ENCODE measurements around the gene ARHGAP42. TPM values are rescaled to one million over a fixed set of nuclear protein-coding genes. Genes with fewer than 3 reads are reported as not detected.

Gene ARHGAP42
- total RNA-seq, 1 experiment from 2014 or later, result 7.1 TPM

- BruUV-seq (replicated peaks), result no TSS peak
- 0 out of 2 replicates have a peak overlapping the region, but pooled peaks have one; percentile 5 for H3K27ac ChIP-seq (ENCODE audit: low read length)
- intact Hi-C loops (cut with micrococcal nuclease; ENCODE audit: unreplicated experiment), result no loop called here
- no peaks in the 10 kb centered on the region for H3K27me3 ChIP-seq (ENCODE audit: control insufficient read depth, insufficient read depth, low read length)
- in situ Hi-C loops (cut with HindIII; ENCODE audit: low pct_unique_long_range_greater_than_20kb, low sequenced_read_pairs), result no loop called here
- H3K4me3 ChIP-seq (ENCODE audit: low read depth in 2 of 2, low read length in 2 of 2), result no peak overlapping the region
- H3K4me1 ChIP-seq (ENCODE audit: control insufficient read depth, insufficient read depth, low read length), result peaks cover 16% of the 10 kb centered on the region
- DNase-seq (ENCODE audit: low read depth, low spot score) (no peak), ATAC-seq (no peak)
- CTCF ChIA-PET, result no interaction called here
- TF ChIP-seq TCF7L2 (IDR thresholded peaks at IDR 0.05; ENCODE audit: low read depth, low read length), result no peak
- TF ChIP-seq REST (IDR thresholded peaks at IDR 0.05; ENCODE audit: insufficient read depth in 1 of 2, low read depth in 2 of 2, low read length in 1 of 2), result no peak
- no peak for TF ChIP-seq POLR2AphosphoS5 (IDR thresholded peaks at IDR 0.05; ENCODE audit: low read depth, low read length)
- TF ChIP-seq SIN3A (IDR thresholded peaks at IDR 0.05; ENCODE audit: borderline replicate concordance, insufficient read depth, low read depth, low read length), result no peak
- TF ChIP-seq, protein P1, sequence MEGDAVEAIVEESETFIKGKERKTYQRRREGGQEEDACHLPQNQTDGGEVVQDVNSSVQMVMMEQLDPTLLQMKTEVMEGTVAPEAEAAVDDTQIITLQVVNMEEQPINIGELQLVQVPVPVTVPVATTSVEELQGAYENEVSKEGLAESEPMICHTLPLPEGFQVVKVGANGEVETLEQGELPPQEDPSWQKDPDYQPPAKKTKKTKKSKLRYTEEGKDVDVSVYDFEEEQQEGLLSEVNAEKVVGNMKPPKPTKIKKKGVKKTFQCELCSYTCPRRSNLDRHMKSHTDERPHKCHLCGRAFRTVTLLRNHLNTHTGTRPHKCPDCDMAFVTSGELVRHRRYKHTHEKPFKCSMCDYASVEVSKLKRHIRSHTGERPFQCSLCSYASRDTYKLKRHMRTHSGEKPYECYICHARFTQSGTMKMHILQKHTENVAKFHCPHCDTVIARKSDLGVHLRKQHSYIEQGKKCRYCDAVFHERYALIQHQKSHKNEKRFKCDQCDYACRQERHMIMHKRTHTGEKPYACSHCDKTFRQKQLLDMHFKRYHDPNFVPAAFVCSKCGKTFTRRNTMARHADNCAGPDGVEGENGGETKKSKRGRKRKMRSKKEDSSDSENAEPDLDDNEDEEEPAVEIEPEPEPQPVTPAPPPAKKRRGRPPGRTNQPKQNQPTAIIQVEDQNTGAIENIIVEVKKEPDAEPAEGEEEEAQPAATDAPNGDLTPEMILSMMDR (IDR thresholded peaks at IDR 0.05), result no peak
- no peaks in the 10 kb centered on the region for H3K9me3 ChIP-seq (ENCODE audit: control insufficient read depth, insufficient read depth, low read depth, low read length)
- POLR2A ChIA-PET, result interaction anchor here (0.6 kb wide), 1 partner anchor 26 kb away, joined by 11 read pairs; no protein-coding TSS in a partner anchor
- H3K36me3 ChIP-seq (ENCODE audit: control insufficient read depth, insufficient read depth, low read length), result no peaks in the 10 kb centered on the region
Measured at GRCh38 chr11:100715165-100715761, 28.2 kb downstream of the ARHGAP42 start.

DNA sequence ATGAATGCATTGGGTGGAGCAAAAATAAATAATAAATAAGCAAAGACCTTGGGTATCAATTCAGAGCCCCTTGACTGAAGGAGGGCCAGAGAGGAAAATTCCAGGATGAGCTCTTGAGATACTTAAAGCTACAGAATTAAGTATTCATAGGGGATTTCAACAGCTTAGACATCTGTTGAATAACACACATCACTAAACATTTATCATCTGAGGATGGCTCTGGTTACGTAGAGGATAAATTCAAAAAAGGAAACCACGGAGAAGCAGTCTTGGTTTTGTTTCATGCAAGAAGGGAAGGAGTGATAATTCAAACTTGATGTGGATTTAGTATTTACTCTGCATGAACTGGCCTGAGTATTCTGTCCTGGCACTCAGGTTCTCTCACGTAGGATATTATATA is 29.8 kb downstream of the ARHGAP42 start:
- DNase-seq (ENCODE audit: low read depth, low spot score) (no peak), ATAC-seq (no peak)
- in situ Hi-C loops (cut with HindIII; ENCODE audit: low pct_unique_long_range_greater_than_20kb, low sequenced_read_pairs) (no loop called here), intact Hi-C loops (cut with micrococcal nuclease; ENCODE audit: unreplicated experiment) (no loop called here)
- Histone ChIP-seq H3K4me3 (ENCODE audit: low read depth in 2 of 2, low read length in 2 of 2) (no peak overlapping the region), H3K27me3 (ENCODE audit: control insufficient read depth, insufficient read depth, low read length) (no peaks in the 10 kb centered on the region), H3K36me3 (ENCODE audit: control insufficient read depth, insufficient read depth, low read length) (no peaks in the 10 kb centered on the region), H3K27ac (ENCODE audit: low read length) (no peak overlapping the region), H3K4me1 (ENCODE audit: control insufficient read depth, insufficient read depth, low read length) (peaks cover 17% of the 10 kb centered on the region), H3K9me3 (ENCODE audit: control insufficient read depth, insufficient read depth, low read depth, low read length) (no peaks in the 10 kb centered on the region)
- no TSS peak for BruUV-seq (replicated peaks)
- ChIA-PET POLR2A (no interaction called here), CTCF (interaction anchor here (0.7 kb wide), 1 partner anchor 18 kb away, joined by 3 read pairs; no protein-coding TSS in a partner anchor)
- no peak for TF ChIP-seq TCF7L2 (IDR thresholded peaks at IDR 0.05; ENCODE audit: low read depth, low read length)
- TF ChIP-seq REST (IDR thresholded peaks at IDR 0.05; ENCODE audit: insufficient read depth in 1 of 2, low read depth in 2 of 2, low read length in 1 of 2), result no peak
- TF ChIP-seq SIN3A (IDR thresholded peaks at IDR 0.05; ENCODE audit: borderline replicate concordance, insufficient read depth, low read depth, low read length), result no peak

All from Panc1 (cell line).